GM19193 (cell line): Measurements from ENCODE around the gene RASSF1.

Experiments used
- POLR2A ChIP-seq: IDR thresholded peaks from 4 replicates; pipeline ENCODE4 v1.6.1; 2011; ENCODE audit not compliant: insufficient read depth, insufficient read length; ENCODE audit errors: extremely low read depth

Gene RASSF1

GRCh38 chr3:50355829-50356552, 15.4 kb upstream of the RASSF1 start:
- no peak for TF ChIP-seq POLR2A

- TF ChIP-seq POLR2A = no peak
Measured at GRCh38 chr3:50354850-50355249, 14.2 kb upstream of the RASSF1 start.

DNA sequence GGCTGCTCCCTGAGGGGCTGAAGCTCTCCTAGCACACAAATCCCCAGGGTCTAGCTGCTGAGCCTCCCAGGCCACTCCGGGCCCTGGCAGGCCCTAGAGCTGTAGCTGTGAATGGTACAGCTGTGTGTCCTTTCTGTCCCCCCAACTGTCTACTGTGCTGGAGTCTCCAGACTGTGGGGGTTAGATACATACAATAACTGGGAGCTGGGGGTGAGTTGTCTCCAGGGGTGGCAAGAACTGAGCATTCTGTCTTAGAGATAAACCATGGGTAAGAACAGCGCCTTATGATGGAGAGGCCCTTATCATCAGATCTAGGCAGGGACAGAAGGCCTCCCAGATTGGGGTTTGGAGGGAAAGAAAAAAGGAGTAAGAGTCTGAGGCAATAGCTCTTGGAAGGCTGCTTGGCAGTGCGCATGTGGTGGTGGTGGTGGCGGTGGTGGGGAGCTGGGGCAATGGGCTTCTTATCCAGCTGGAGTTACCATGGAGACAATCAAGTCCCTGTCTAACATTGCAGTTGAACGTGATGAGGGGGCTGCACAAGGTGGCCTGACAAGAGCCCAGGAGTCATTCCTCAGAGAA, 13.6 kb upstream of the RASSF1 start:
- TF ChIP-seq POLR2A = no peak

DNA sequence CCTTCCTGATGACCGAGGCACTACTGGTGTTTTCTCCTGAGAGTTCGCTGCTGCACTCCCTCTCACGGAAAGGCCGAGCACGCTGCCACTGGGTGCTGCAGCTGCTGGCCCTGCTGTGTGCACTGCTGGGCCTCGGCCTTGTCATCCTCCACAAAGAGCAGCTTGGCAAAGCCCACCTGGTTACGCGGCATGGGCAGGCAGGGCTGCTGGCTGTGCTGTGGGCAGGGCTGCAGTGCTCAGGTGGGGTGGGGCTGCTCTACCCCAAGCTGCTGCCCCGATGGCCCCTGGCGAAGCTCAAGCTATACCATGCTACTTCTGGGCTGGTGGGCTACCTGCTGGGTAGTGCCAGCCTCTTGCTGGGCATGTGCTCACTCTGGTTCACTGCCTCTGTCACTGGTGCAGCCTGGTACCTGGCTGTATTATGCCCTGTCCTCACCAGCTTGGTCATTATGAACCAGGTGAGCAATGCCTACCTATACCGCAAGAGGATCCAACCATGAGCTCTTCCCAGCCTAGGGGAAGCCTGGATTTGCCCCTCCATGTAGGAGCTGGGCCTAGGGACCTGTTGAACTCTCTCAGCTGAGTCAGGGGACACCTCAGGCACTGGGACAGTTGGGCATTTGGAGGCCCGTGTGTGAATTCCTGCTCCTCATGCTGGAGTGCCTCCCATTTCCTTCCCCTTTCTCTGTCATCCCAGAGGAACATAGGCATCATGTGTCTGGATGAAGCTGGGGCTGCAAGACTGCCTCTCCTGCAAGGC, 12.8 kb upstream of the RASSF1 start:
- TF ChIP-seq POLR2A = no peak

- TF ChIP-seq POLR2A = no peak
Measured at GRCh38 chr3:50352781-50353180, 12.1 kb upstream of the RASSF1 start.

GRCh38 chr3:50351323-50351697, 10.7 kb upstream of the RASSF1 start:
- TF ChIP-seq POLR2A = no peak

DNA sequence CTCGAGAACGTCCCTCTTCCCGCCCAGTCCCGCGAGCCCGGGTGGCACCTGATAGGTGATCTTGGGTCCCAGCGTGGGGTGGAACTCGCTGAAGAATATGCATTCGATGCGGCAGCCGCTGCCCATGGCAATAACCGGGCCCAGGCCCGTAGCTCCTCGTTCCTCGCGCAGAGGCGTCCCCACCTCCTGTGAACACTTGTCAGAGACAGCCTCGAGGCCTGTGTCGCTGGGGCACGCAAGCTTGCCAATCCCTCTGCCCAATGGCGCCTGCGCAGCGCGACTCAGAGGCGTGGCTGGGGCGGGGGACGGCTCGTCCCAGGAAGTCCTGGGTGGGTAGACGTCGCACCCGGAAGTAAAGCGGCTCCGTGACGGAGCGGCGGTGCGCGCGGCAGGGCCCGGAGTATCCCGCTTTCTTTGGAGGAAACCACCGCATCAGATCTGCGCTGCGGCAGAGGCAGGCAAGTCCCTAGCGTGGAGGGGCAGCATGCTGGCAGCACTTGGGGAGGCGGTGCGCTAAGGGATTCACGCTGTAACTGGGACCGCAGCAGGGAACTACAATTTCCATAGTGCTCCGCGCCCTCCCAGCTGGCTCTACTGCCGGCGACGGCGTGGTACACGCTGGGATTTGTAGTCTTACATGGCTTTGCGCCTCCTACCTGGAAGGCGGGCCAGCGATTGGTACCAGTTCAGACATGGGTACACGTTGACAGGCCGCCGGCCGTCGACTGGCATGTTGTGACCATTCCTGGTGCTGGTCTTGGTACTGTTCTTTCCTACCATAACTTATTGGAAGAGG, 10.1 kb upstream of the RASSF1 start, which contains the start of the genes CYB561D2 and NPRL2:
TSS of gene CYB561D2 (plus strand) at position 336 of the 796 bp plus-strand sequence. CDS start 572 bp downstream, outside the sequence.
TSS of gene NPRL2 (minus strand) at position 249 of the 796 bp plus-strand sequence. CDS start at position 126, 123 bp downstream.
- peak; percentile 96 for TF ChIP-seq POLR2A

- no peak for TF ChIP-seq POLR2A
Measured at GRCh38 chr3:50350213-50350526, 9.5 kb upstream of the RASSF1 start.

DNA sequence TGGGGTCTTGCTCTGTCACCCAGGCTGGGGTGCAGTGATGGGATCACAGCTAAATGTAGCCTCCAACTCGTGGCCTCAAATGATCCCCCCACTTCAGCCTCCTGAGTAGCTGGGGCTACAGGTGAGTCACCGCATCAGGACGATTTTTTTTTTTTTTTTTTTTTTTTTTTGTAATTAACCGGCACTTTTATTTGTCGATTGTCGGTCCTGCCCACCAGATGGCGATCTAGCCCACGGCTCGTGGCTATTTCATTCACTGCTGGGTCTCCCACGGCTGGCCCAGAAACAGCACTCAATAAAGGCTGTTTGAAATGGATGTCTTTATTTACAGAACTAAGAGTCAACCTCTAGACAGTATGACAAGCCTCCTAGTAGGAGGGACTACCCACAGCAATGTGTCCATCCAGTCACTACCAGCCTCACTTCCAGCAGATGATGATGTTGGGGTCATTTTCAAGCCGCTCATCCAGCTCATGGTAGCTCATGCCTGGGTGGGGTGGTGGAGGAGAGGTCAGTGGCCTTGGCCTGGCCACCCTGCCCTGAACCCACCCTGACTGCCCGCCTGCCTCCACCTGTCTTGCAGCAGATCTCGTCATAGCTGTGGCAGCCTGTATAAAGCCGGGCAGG, 6.7 kb upstream of the RASSF1 start:
- no peak for TF ChIP-seq POLR2A

- TF ChIP-seq POLR2A = no peak
Measured at GRCh38 chr3:50345586-50346234, 5.1 kb upstream of the RASSF1 start, which contains the start of gene ZMYND10. ZMYND10 (minus strand) TSS chr3:50345732; CDS start chr3:50345579, 153 bp downstream.

- TF ChIP-seq POLR2A = no peak
Measured at GRCh38 chr3:50345008-50345407, 4.4 kb upstream of the RASSF1 start.

DNA sequence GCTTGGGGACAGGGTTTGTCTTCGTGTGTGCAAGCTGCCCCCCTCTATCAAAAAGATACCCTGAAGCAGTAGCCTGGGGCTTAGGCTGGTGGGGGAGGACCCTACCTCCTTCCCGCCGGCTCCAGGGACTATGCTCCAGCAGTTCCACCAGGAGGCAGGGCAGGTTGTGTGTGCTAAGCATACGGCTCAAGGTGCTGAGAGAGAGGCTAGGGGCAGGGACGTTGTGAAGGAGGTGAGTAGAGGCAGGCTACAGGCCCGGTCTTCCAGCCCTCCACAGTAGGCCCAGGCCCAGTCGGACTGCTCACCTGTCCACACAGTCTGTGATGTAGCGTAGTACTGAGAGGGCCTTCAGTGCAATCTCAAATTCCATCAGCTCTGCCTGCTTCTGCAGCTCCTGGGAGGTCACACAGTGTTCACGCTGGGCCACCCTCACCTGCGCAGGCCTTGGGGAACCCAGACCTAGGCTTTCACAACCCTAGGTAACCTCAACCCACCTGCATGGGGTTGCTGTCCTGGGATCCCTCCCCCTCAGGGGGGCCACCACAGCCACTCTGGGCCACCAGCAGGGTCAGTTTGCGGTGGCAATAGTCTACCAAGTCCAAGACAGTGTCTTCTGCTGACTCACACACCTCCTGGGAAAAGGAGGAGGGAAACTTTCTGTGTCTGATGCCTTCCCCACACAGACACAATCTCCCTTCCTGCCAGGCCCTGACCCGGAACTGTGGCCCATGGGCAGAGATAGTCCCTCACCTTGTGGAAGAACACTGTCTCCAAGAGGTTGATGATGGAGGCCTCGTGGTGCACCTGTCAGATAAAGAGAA, 2.4 kb upstream of the RASSF1 start:
- no peak for TF ChIP-seq POLR2A

DNA sequence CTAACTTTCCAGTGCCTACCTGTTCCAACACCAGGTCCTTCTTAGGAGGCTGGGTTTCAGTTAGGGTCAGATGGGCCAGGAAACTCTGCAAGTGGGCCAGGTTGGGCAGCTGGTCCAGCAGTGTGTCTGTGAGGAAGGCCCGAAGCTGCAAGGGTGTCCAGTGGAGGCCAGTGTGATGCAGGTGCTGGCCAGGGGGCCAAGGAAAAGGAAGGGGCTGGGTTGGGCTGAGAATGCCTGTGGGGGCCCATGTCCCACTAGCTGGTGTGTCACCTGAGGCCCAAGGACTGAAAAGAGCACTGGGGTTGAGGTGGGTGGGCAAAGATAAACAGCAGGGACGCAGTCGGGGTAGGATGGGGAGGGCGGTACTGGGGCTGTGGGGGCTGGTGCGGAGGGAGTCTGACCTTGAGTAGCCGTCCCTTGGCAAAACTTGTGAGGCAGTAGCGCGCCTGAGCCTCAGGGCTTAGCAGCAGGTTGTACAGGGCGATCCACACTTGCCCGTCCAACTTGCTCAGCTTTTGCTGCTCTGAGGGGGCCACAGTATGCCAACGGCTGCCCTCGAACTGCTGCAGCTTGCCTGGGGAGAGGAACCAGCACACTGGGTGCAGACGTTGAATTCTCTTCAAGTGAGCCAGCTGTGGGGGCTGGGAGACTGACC, 1.5 kb upstream of the RASSF1 start:
- no peak for TF ChIP-seq POLR2A
